ENCODE measurements around the gene OR2A12.
"Not testable (repeated sequence)": the region's sequence is repeated elsewhere in the genome, so short reads cannot be mapped to it uniquely, and the experiment has no call there.

OR2A12 gene

GRCh38 chr7:144085978-144086377 is at the start of gene OR2A12:
TSS of gene OR2A12 (plus strand) at chr7:144086278. CDS start at chr7:144095108, 8,830 bp downstream.
- no peak for DNase-seq

GRCh38 chr7:144036302-144036885 is 49.7 kb upstream of the OR2A12 start:
- no peak for DNase-seq

- no peak for DNase-seq
These were observed 48.6 kb upstream of the OR2A12 start for GRCh38 chr7:144037414-144038035.

GRCh38 chr7:144038887-144039286 is 47.2 kb upstream of the OR2A12 start:
- DNase-seq: no peak

GRCh38 chr7:144048648-144049047 is 37.4 kb upstream of the OR2A12 start, which contains the start of gene OR2A5:
TSS of gene OR2A5 (plus strand) at chr7:144048948. CDS start at chr7:144050402, 1,454 bp downstream.
- no peak for DNase-seq

GRCh38 chr7:144049491-144049890 is 36.6 kb upstream of the OR2A12 start:
- DNase-seq: no peak

- DNase-seq: no peak
These were observed 36.0 kb upstream of the OR2A12 start for GRCh38 chr7:144050093-144050492.

- not testable (repeated sequence) for DNase-seq
These were observed 35.2 kb upstream of the OR2A12 start for GRCh38 chr7:144050884-144051283.

- DNase-seq: no peak
These were observed 28.1 kb upstream of the OR2A12 start for GRCh38 chr7:144057954-144058353.

- DNase-seq: no peak
These were observed 22.4 kb upstream of the OR2A12 start for GRCh38 chr7:144063710-144064109.

- no peak for DNase-seq
These were observed 16.6 kb upstream of the OR2A12 start, which contains the start of gene OR2A25 for GRCh38 chr7:144069511-144069910. TSS of gene OR2A25 (plus strand) at chr7:144069811. CDS start at chr7:144074220, 4,409 bp downstream.

GRCh38 chr7:144069953-144070352 is 16.1 kb upstream of the OR2A12 start:
- DNase-seq: no peak

GRCh38 chr7:144074374-144074773 is 11.7 kb upstream of the OR2A12 start:
- DNase-seq: no peak

GRCh38 chr7:144086730-144087129 is 652 bp downstream of the OR2A12 start:
- no peak for DNase-seq

GRCh38 chr7:144087230-144087629 is 1.2 kb downstream of the OR2A12 start:
- no peak for DNase-seq

- DNase-seq: no peak
These were observed 4.6 kb downstream of the OR2A12 start for GRCh38 chr7:144090667-144091066.

GRCh38 chr7:144098776-144099175 is 12.7 kb downstream of the OR2A12 start:
- DNase-seq: no peak

- no peak for DNase-seq
These were observed 14.5 kb downstream of the OR2A12 start for GRCh38 chr7:144100607-144101006.

- no peak for DNase-seq
These were observed 16.0 kb downstream of the OR2A12 start for GRCh38 chr7:144102041-144102440.

- no peak for DNase-seq
These were observed 19.1 kb downstream of the OR2A12 start for GRCh38 chr7:144105211-144105610.

- no peak for DNase-seq
These were observed 23.2 kb downstream of the OR2A12 start, which contains the start of gene OR2A2 for GRCh38 chr7:144109283-144109682. TSS of gene OR2A2 (plus strand) at chr7:144109583. CDS start at chr7:144109583, 0 bp downstream.

GRCh38 chr7:144110272-144110671 is 24.2 kb downstream of the OR2A12 start:
- no peak for DNase-seq

GRCh38 chr7:144113651-144114050 is 27.6 kb downstream of the OR2A12 start:
- DNase-seq: no peak

- DNase-seq: no peak
These were observed 32.3 kb downstream of the OR2A12 start for GRCh38 chr7:144118341-144118740.

- DNase-seq: no peak
These were observed 36.8 kb downstream of the OR2A12 start, which contains the start of gene OR2A14 for GRCh38 chr7:144122876-144123275. TSS of gene OR2A14 (plus strand) at chr7:144123176. CDS start at chr7:144129113, 5,937 bp downstream.

All from activated CD4-positive, alpha-beta T cell treated with anti-CD3 and anti-CD28 coated beads, Interleukin-2, amount 50 U/mL, for 1 hour (primary cell).